Suprapubic skin (tissue), 4 donors: Measurements from ENCODE around the gene STAG1. TPM values are rescaled to one million over a fixed set of nuclear protein-coding genes. Genes with fewer than 3 reads are reported as not detected.

Experiments
- DNase-seq, 2 donors: peaks; one replicate each; pipeline ENCODE4 v3.0.0-alpha.2; 2019; ENCODE audit warnings: low spot score in 2 of 2
- H3K27ac ChIP-seq: fragments of 200-600 bp; sonication (generic); one replicate; pipeline ENCODE4 v1.5.1; 2019
- H3K27me3 ChIP-seq: fragments of 200-600 bp; sonication (generic); one replicate; pipeline ENCODE4 v1.5.1; 2019
- H3K36me3 ChIP-seq: fragments of 200-600 bp; sonication (generic); one replicate; pipeline ENCODE4 v1.5.1; 2019
- H3K4me1 ChIP-seq: fragments of 200-600 bp; sonication (generic); one replicate; pipeline ENCODE4 v1.5.1; 2019
- H3K4me3 ChIP-seq: fragments of 200-600 bp; sonication (generic); one replicate; pipeline ENCODE4 v1.5.1; 2019; ENCODE audit warnings: mild to moderate bottlenecking
- H3K9me3 ChIP-seq: fragments of 200-600 bp; sonication (generic); one replicate; pipeline ENCODE4 v1.5.1; 2019
- EP300 ChIP-seq: sonication (generic); formaldehyde crosslinking; IDR thresholded peaks from one replicate; pipeline ENCODE4 v1.6.1; 2017; ENCODE audit warnings: antibody characterized with exemption
- POLR2A ChIP-seq, 2 donors: fragments of 450-650 bp; IDR thresholded peaks; one replicate each; pipeline ENCODE4 v1.6.1; 2017; ENCODE audit warnings: antibody characterized with exemption in 2 of 2, mild to moderate bottlenecking in 2 of 2, moderate library complexity in 2 of 2
- POLR2AphosphoS5 ChIP-seq, 3 donors: sonication (generic); formaldehyde crosslinking; IDR thresholded peaks; one replicate each; pipeline ENCODE4 v1.6.1; 2017; ENCODE audit warnings: antibody characterized with exemption in 3 of 3
- WGBS: methylation state at CpG from one replicate; pipeline ENCODE4 v1.1.5; 2018; 5-methylcytosine and 5-hydroxymethylcytosine counted together
- total RNA-seq, 4 donors: library from RNA; depleted of rRNA; stranded (reverse); fragments of >200 nt; gene quantifications; one replicate each; pipeline ENCODE4 v1.1.0, GENCODE V29; 2016
- TF ChIP-seq, protein P1 (sequence below), 2 donors: fragments of 200-600 bp in 1 of 2; fragments of 450-650 bp in 1 of 2; sonication (generic) in 1 of 2; IDR thresholded peaks; one replicate each; pipeline ENCODE4 v1.5.1; 2016 to 2019; ENCODE audit warnings: antibody characterized with exemption in 2 of 2, mild to moderate bottlenecking in 1 of 2, moderate library complexity in 1 of 2

STAG1 gene
- total RNA-seq, 4 donors from 2014 or later, result 33.8 to 76.4 (median 38.0) TPM

DNA sequence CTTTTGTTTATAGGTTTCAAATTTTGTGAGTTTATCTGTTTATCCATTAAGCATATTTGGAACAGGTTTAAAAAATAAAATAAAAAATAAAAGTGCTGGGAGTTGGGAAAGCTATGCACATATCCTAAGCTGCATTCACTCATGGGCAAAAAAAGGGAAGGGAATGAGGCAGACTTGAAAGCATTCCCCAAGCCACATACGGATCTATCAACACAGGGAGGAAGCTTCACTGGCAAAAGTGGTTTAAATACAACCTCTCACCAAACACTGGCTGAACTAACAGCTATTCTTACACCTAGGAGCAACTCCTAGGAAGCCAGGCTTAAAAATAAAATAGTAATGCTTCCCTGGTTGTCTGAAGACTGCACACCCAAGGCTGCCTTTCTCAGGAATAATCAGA is 400.8 kb downstream of the STAG1 start:
- 79% methylated on average over 1 of the region's 1 CpG for WGBS
- Histone ChIP-seq H3K4me1 (no peaks in the 10 kb centered on the region), H3K36me3 (peaks cover 39% of the 10 kb centered on the region), H3K9me3 (no peaks in the 10 kb centered on the region), H3K27me3 (no peaks in the 10 kb centered on the region), H3K27ac (no peak overlapping the region), H3K4me3 (no peak overlapping the region)
- no peak for DNase-seq
- TF ChIP-seq, protein P1, sequence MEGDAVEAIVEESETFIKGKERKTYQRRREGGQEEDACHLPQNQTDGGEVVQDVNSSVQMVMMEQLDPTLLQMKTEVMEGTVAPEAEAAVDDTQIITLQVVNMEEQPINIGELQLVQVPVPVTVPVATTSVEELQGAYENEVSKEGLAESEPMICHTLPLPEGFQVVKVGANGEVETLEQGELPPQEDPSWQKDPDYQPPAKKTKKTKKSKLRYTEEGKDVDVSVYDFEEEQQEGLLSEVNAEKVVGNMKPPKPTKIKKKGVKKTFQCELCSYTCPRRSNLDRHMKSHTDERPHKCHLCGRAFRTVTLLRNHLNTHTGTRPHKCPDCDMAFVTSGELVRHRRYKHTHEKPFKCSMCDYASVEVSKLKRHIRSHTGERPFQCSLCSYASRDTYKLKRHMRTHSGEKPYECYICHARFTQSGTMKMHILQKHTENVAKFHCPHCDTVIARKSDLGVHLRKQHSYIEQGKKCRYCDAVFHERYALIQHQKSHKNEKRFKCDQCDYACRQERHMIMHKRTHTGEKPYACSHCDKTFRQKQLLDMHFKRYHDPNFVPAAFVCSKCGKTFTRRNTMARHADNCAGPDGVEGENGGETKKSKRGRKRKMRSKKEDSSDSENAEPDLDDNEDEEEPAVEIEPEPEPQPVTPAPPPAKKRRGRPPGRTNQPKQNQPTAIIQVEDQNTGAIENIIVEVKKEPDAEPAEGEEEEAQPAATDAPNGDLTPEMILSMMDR (IDR thresholded peaks at IDR 0.05), result no peak
- TF ChIP-seq POLR2A (IDR thresholded peaks at IDR 0.05), result no peak
- no peak for TF ChIP-seq EP300
- no peak for TF ChIP-seq POLR2AphosphoS5 (IDR thresholded peaks at IDR 0.05)

DNA sequence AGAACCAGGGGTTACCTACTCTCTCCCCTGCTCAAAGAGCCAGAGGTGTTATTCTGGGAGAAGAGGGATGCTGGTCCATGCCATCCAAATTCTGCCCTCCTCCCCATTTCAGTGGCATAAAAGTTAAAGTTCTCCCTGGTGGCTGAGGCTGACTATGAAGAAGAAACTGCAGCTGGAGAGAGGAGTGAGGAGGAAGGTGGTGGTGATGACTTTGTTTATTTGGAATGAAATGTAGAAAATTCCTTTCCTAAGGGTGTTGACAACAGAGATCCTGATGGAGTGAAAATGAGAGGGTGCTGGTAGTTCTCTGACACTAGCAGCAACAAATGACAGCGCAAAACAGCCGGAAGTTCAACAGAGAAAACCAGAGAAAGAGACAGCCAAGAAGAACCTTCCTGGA is 401.6 kb downstream of the STAG1 start:
- no peak overlapping the region for H3K27ac ChIP-seq

DNA sequence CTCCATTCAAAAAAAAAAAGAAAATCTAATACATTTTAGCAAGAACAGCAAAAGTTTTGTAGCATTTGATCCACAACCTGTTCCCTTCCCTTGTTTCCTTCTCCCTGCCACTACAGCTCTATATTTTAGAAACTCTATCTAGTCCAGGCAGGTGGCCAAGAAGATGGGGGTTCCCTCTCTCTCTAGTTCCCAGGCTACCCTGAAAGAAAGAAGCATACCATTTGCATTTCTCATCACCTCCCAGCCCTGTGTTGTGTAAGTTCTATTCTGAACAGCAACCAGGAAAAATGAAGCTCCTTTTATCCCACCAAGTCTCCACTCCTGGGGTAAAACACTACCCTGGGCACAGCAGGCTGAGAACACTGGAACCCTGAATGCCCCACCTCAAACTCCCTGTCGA is 402.0 kb downstream of the STAG1 start:
- WGBS, result 77% methylated on average over 1 of the region's 1 CpG
- no peaks in the 10 kb centered on the region for H3K27me3 ChIP-seq
- H3K9me3 ChIP-seq, result no peaks in the 10 kb centered on the region
- DNase-seq, result no peak
- no peak overlapping the region for H3K27ac ChIP-seq
- no peaks in the 10 kb centered on the region for H3K4me1 ChIP-seq
- peaks cover 40% of the 10 kb centered on the region for H3K36me3 ChIP-seq
- TF ChIP-seq POLR2AphosphoS5 (IDR thresholded peaks at IDR 0.05) (no peak), EP300 (no peak), POLR2A (IDR thresholded peaks at IDR 0.05) (no peak)
- TF ChIP-seq, protein P1 (IDR thresholded peaks at IDR 0.05), result no peak
- no peak overlapping the region for H3K4me3 ChIP-seq

More for the DNA sequence above, 401.6 kb downstream of the STAG1 start:
- H3K4me1 ChIP-seq, result no peaks in the 10 kb centered on the region
- peaks cover 39% of the 10 kb centered on the region for H3K36me3 ChIP-seq
- 77% methylated on average over 2 of the region's 2 CpGs for WGBS
- H3K27me3 ChIP-seq, result no peaks in the 10 kb centered on the region
- no peak for DNase-seq
- H3K4me3 ChIP-seq, result no peak overlapping the region
- no peaks in the 10 kb centered on the region for H3K9me3 ChIP-seq
- TF ChIP-seq POLR2A (IDR thresholded peaks at IDR 0.05) (no peak), EP300 (no peak), POLR2AphosphoS5 (IDR thresholded peaks at IDR 0.05) (no peak)
- TF ChIP-seq, protein P1 (IDR thresholded peaks at IDR 0.05), result no peak

DNA sequence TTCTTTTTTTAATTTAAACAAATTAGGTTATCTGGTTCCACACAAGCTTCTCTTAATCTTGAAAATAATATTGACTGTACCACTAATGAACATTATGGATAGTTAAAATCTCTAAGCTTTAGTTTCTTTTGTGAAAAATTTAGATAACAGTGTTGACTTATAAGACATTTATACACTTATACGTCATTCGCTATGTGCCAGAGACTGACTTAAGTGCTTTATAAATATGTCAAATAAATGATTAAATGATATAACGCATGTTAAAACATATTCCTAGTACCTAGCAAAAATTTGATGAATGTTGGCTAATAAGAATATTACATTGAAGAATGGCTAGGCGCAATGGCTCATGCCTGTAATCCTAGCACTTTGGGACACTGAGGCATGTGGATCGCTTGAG is 405.7 kb downstream of the STAG1 start:
- TF ChIP-seq, protein P1 (IDR thresholded peaks at IDR 0.05), result no peak
- TF ChIP-seq POLR2A (IDR thresholded peaks at IDR 0.05) (no peak), EP300 (no peak), POLR2AphosphoS5 (IDR thresholded peaks at IDR 0.05) (no peak)
- 88% methylated on average over 5 of the region's 5 CpGs for WGBS
- DNase-seq, result no peak

GRCh38 chr3:136343873-136344555 is 408.2 kb downstream of the STAG1 start:
- H3K4me3 ChIP-seq, result no peak overlapping the region
- peaks cover 7% of the 10 kb centered on the region for H3K4me1 ChIP-seq
- H3K9me3 ChIP-seq, result no peaks in the 10 kb centered on the region
- peaks cover 63% of the 10 kb centered on the region for H3K36me3 ChIP-seq
- H3K27ac ChIP-seq, result no peak overlapping the region
- TF ChIP-seq POLR2AphosphoS5 (IDR thresholded peaks at IDR 0.05) (peak in 1 of 3 donors; percentile 41), POLR2A (IDR thresholded peaks at IDR 0.05) (no peak), EP300 (no peak)
- TF ChIP-seq, protein P1 (IDR thresholded peaks at IDR 0.05), result no peak
- 46% methylated on average over 5 of the region's 5 CpGs for WGBS
- peak; percentile 86 to 94 for DNase-seq
- no peaks in the 10 kb centered on the region for H3K27me3 ChIP-seq

More for the DNA sequence above, 405.7 kb downstream of the STAG1 start:
- Histone ChIP-seq H3K4me3 (no peak overlapping the region), H3K9me3 (no peaks in the 10 kb centered on the region), H3K36me3 (peaks cover 55% of the 10 kb centered on the region), H3K27ac (no peak overlapping the region), H3K4me1 (peaks cover 7% of the 10 kb centered on the region), H3K27me3 (no peaks in the 10 kb centered on the region)
